GM23338 (cell line): ENCODE results near the gene ASZ1. TPM values are rescaled to one million over a fixed set of nuclear protein-coding genes. Genes with fewer than 3 reads are reported as not detected.

ENCODE experiments used
- ATAC-seq: fragments of 200-7000 bp; cut with Tn5 transposase; 3 replicates; pipeline ENCODE4 v1.9.1; 2020
- DNase-seq: peaks from one replicate; pipeline ENCODE4 v3.0.0-alpha.2; 2015; ENCODE audit warnings: low spot score
- H2AFZ ChIP-seq: fragments of 200-600 bp; sonication (generic); 2 replicates; pipeline ENCODE4 v1.8.0; 2016; ENCODE audit warnings: antibody characterized with exemption, mild to moderate bottlenecking, moderate library complexity
- H3F3A ChIP-seq: fragments of 200-600 bp; sonication (generic); replicated peaks from 2 replicates; pipeline ENCODE4 v1.8.0; 2017; ENCODE audit warnings: antibody characterized with exemption, mixed run types, low read depth
- H3K27ac ChIP-seq: fragments of 200-600 bp; sonication (generic); 2 replicates; pipeline ENCODE4 v1.6.1; 2016; ENCODE audit warnings: low read depth
- H3K27me3 ChIP-seq: fragments of 200-600 bp; sonication (generic); 2 replicates; pipeline ENCODE4 v1.8.0; 2016; ENCODE audit warnings: mild to moderate bottlenecking, mixed run types, moderate library complexity; ENCODE audit not compliant: insufficient read depth
- H3K36me3 ChIP-seq: fragments of 200-600 bp; sonication (generic); 2 replicates; pipeline ENCODE4 v1.8.0; 2016; ENCODE audit warnings: mild to moderate bottlenecking; ENCODE audit not compliant: insufficient read depth
- H3K4me1 ChIP-seq: fragments of 200-600 bp; sonication (generic); 2 replicates; pipeline ENCODE4 v1.8.0; 2016; ENCODE audit warnings: mild to moderate bottlenecking, moderate library complexity; ENCODE audit not compliant: insufficient read depth
- H3K4me2 ChIP-seq: fragments of 200-600 bp; sonication (generic); 2 replicates; pipeline ENCODE4 v1.7.1; 2017; ENCODE audit warnings: mixed run types
- H3K4me3 ChIP-seq: fragments of 200-600 bp; sonication (generic); 2 replicates; pipeline ENCODE4 v1.6.1; 2016; ENCODE audit warnings: mixed run types
- H3K79me2 ChIP-seq: fragments of 200-600 bp; sonication (generic); replicated peaks from 2 replicates; pipeline ENCODE4 v1.8.0; 2017; ENCODE audit warnings: mild to moderate bottlenecking; ENCODE audit not compliant: insufficient read depth
- H3K9me2 ChIP-seq: fragments of 200-600 bp; sonication (generic); 2 replicates; pipeline ENCODE4 v1.8.0; 2017; ENCODE audit not compliant: insufficient read depth
- H4K20me1 ChIP-seq: fragments of 200-600 bp; sonication (generic); replicated peaks from 2 replicates; pipeline ENCODE4 v1.8.0; 2017; ENCODE audit warnings: mild to moderate bottlenecking; ENCODE audit not compliant: insufficient read depth
- H3K27ac Mint-ChIP-seq: 2 replicates; pipeline ENCODE4 v1.8.0; 2020; ENCODE audit warnings: inconsistent platforms, mild to moderate bottlenecking, moderate library complexity, mixed read lengths
- H3K27me3 Mint-ChIP-seq: 3 replicates; pipeline ENCODE4 v1.8.0; 2022; ENCODE audit warnings: low read depth, mild to moderate bottlenecking, moderate library complexity, mixed read lengths, inconsistent platforms; ENCODE audit not compliant: insufficient read depth, poor library complexity
- H3K36me3 Mint-ChIP-seq: 3 replicates; pipeline ENCODE4 v1.8.0; 2021; ENCODE audit warnings: low read depth, mild to moderate bottlenecking, inconsistent platforms, moderate library complexity, mixed read lengths
- H3K4me1 Mint-ChIP-seq: 3 replicates; pipeline ENCODE4 v1.8.0; 2020; ENCODE audit warnings: mild to moderate bottlenecking, inconsistent platforms, mixed read lengths
- H3K4me3 Mint-ChIP-seq: 3 replicates; pipeline ENCODE4 v1.8.0; 2021; ENCODE audit warnings: moderate library complexity, mild to moderate bottlenecking, inconsistent platforms, mixed read lengths
- H3K9me3 Mint-ChIP-seq: 3 replicates; pipeline ENCODE4 v1.8.0; 2020; ENCODE audit warnings: moderate library complexity, mild to moderate bottlenecking, inconsistent platforms, mixed read lengths
- CREB1 ChIP-seq: fragments of 250-450 bp; sonication (Bioruptor Pico); IDR thresholded peaks from 2 replicates; pipeline ENCODE4 v1.5.0; 2020; ENCODE audit warnings: low read depth, mild to moderate bottlenecking, moderate library complexity
- EZH2 ChIP-seq: fragments of 200-600 bp; sonication (generic); IDR thresholded peaks from one replicate; pipeline ENCODE4 v1.8.0; 2017; ENCODE audit warnings: antibody characterized with exemption, mild to moderate bottlenecking, low read depth; ENCODE audit not compliant: unreplicated experiment
- EZH2phosphoT487 ChIP-seq: fragments of 200-600 bp; sonication (generic); IDR thresholded peaks from one replicate; pipeline ENCODE4 v1.8.1; 2018; ENCODE audit warnings: antibody characterized with exemption; ENCODE audit not compliant: unreplicated experiment
- JUNB ChIP-seq: IDR thresholded peaks from one replicate; pipeline ENCODE4 v1.6.1; 2016; ENCODE audit warnings: antibody characterized with exemption; ENCODE audit not compliant: unreplicated experiment
- NANOG ChIP-seq: IDR thresholded peaks from 2 replicates; pipeline ENCODE4 v1.6.1; 2016; ENCODE audit warnings: antibody characterized with exemption, borderline replicate concordance
- POLR2AphosphoS5 ChIP-seq: IDR thresholded peaks from 2 replicates; pipeline ENCODE4 v1.6.1; 2016; ENCODE audit warnings: antibody characterized with exemption, low read depth
- STAT1 ChIP-seq: IDR thresholded peaks from one replicate; pipeline ENCODE4 v1.6.1; 2016; ENCODE audit warnings: antibody characterized with exemption; ENCODE audit not compliant: unreplicated experiment
- ZNF114 ChIP-seq: fragments of 250-450 bp; sonication (Bioruptor Pico); IDR thresholded peaks from 2 replicates; pipeline ENCODE4 v1.5.0; 2020; ENCODE audit warnings: mild to moderate bottlenecking, moderate library complexity
- ZNF331 ChIP-seq: fragments of 250-450 bp; sonication (Bioruptor Pico); IDR thresholded peaks from 2 replicates; pipeline ENCODE4 v1.5.0; 2020; ENCODE audit warnings: low read depth, mild to moderate bottlenecking, moderate library complexity
- ZNF462 ChIP-seq: fragments of 250-450 bp; sonication (Bioruptor Pico); IDR thresholded peaks from 2 replicates; pipeline ENCODE4 v1.5.0; 2020; ENCODE audit warnings: mild to moderate bottlenecking, moderate library complexity
- polyA plus RNA-seq: library from polyadenylated mRNA; unstranded; fragments of >200 nt; fragmentation: Nextera tagmentation; extraction: Ambion mirVana; gene quantifications from 2 replicates; pipeline ENCODE4 v1.2.1, GENCODE V29; 2016
- total RNA-seq: library from RNA; depleted of rRNA; stranded (reverse); fragments of >200 nt; shearing (Covaris generic); gene quantifications from 2 replicates; pipeline ENCODE4 v1.2.3, GENCODE V29; 2014
- TF ChIP-seq, protein P1 (sequence below), 2 experiments: fragments of 200-600 bp in 1 of 2; sonication (generic) in 1 of 2; conservative IDR thresholded peaks; 2 replicates each; pipeline versions ENCODE4 v1.5.1 to v1.6.1; 2016 to 2017; ENCODE audit warnings: antibody characterized with exemption in 2 of 2, low read depth in 2 of 2, mild to moderate bottlenecking in 2 of 2, moderate library complexity in 1 of 2
- TF ChIP-seq, protein P2 (sequence below): IDR thresholded peaks from one replicate; pipeline ENCODE4 v1.6.1; 2018; ENCODE audit warnings: antibody characterized with exemption; ENCODE audit not compliant: unreplicated experiment
- TF ChIP-seq, protein P3 (sequence below): IDR thresholded peaks from 2 replicates; pipeline ENCODE4 v1.6.1; 2016; ENCODE audit warnings: antibody characterized with exemption

ASZ1 gene
- total and polyA plus RNA-seq, 2 experiments from 2014 or later = not detected

DNA sequence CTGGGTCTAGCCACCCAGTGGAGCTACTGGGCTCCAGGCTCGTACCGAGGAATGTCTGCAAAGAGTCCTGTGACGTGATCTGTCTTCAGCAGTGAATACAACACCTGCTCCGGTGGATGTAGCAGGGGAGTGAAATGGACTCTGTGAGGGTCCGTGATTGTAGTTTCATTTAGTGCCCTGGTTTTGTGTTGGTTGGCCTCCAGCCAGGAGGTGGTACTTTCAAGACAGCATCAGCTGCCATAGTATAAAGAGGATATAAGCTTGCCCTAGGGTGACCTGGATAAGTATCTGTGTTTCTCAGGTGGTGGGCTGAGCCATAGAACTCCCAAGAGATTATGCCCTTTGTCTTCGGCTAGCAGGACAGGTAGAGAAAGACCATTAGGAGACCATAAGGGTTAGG lies 79.8 kb downstream of the ASZ1 start:
- Mint-ChIP-seq H3K36me3 (no peaks in the 10 kb centered on the region), H3K27ac (no peak overlapping the region), H3K9me3 (no peaks in the 10 kb centered on the region), H3K4me1 (no peaks in the 10 kb centered on the region; the same call in 2 of the 3 replicates), H3K4me3 (no peak overlapping the region), H3K27me3 (peaks cover 2% of the 10 kb centered on the region)
- no peaks in the 10 kb centered on the region for H3K9me2 ChIP-seq
- H3K4me1 ChIP-seq = no peaks in the 10 kb centered on the region
- no peak for TF ChIP-seq STAT1
- TF ChIP-seq ZNF331 (CRISPR knock-in tag) = no peak
- no peak for TF ChIP-seq POLR2AphosphoS5
- no peak for TF ChIP-seq NANOG
- no peak for TF ChIP-seq CREB1 (CRISPR knock-in tag)
- TF ChIP-seq ZNF462 (CRISPR knock-in tag) = no peak
- TF ChIP-seq, protein P1, sequence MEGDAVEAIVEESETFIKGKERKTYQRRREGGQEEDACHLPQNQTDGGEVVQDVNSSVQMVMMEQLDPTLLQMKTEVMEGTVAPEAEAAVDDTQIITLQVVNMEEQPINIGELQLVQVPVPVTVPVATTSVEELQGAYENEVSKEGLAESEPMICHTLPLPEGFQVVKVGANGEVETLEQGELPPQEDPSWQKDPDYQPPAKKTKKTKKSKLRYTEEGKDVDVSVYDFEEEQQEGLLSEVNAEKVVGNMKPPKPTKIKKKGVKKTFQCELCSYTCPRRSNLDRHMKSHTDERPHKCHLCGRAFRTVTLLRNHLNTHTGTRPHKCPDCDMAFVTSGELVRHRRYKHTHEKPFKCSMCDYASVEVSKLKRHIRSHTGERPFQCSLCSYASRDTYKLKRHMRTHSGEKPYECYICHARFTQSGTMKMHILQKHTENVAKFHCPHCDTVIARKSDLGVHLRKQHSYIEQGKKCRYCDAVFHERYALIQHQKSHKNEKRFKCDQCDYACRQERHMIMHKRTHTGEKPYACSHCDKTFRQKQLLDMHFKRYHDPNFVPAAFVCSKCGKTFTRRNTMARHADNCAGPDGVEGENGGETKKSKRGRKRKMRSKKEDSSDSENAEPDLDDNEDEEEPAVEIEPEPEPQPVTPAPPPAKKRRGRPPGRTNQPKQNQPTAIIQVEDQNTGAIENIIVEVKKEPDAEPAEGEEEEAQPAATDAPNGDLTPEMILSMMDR (conservative IDR thresholded peaks at IDR 0.05; ENCODE audit: low read depth in 2 of 2) = no peak
- TF ChIP-seq, protein P2, sequence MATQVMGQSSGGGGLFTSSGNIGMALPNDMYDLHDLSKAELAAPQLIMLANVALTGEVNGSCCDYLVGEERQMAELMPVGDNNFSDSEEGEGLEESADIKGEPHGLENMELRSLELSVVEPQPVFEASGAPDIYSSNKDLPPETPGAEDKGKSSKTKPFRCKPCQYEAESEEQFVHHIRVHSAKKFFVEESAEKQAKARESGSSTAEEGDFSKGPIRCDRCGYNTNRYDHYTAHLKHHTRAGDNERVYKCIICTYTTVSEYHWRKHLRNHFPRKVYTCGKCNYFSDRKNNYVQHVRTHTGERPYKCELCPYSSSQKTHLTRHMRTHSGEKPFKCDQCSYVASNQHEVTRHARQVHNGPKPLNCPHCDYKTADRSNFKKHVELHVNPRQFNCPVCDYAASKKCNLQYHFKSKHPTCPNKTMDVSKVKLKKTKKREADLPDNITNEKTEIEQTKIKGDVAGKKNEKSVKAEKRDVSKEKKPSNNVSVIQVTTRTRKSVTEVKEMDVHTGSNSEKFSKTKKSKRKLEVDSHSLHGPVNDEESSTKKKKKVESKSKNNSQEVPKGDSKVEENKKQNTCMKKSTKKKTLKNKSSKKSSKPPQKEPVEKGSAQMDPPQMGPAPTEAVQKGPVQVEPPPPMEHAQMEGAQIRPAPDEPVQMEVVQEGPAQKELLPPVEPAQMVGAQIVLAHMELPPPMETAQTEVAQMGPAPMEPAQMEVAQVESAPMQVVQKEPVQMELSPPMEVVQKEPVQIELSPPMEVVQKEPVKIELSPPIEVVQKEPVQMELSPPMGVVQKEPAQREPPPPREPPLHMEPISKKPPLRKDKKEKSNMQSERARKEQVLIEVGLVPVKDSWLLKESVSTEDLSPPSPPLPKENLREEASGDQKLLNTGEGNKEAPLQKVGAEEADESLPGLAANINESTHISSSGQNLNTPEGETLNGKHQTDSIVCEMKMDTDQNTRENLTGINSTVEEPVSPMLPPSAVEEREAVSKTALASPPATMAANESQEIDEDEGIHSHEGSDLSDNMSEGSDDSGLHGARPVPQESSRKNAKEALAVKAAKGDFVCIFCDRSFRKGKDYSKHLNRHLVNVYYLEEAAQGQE = no peak
- no peak for TF ChIP-seq EZH2phosphoT487
- TF ChIP-seq EZH2 = no peak
- TF ChIP-seq ZNF114 (CRISPR knock-in tag) = no peak
- TF ChIP-seq JUNB = no peak
- TF ChIP-seq, protein P3, sequence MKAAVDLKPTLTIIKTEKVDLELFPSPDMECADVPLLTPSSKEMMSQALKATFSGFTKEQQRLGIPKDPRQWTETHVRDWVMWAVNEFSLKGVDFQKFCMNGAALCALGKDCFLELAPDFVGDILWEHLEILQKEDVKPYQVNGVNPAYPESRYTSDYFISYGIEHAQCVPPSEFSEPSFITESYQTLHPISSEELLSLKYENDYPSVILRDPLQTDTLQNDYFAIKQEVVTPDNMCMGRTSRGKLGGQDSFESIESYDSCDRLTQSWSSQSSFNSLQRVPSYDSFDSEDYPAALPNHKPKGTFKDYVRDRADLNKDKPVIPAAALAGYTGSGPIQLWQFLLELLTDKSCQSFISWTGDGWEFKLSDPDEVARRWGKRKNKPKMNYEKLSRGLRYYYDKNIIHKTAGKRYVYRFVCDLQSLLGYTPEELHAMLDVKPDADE = no peak
- no peak for DNase-seq
- H3K36me3 ChIP-seq = no peaks in the 10 kb centered on the region
- H3K27me3 ChIP-seq = no peaks in the 10 kb centered on the region
- H3K27ac ChIP-seq = no peak overlapping the region
- H2AFZ ChIP-seq = no peak overlapping the region
- no peaks in the 10 kb centered on the region for H4K20me1 ChIP-seq
- H3K4me3 ChIP-seq = no peak overlapping the region
- H3K79me2 ChIP-seq = no peaks in the 10 kb centered on the region
- H3K4me2 ChIP-seq = no peak overlapping the region
- H3F3A ChIP-seq = no peaks in the 10 kb centered on the region
- no peak; the same call in 2 of the 3 replicates for ATAC-seq
